Measurements from ENCODE around the gene ZBTB40. TPM values are rescaled to one million over a fixed set of nuclear protein-coding genes. Genes with fewer than 3 reads are reported as not detected.
A peak's percentile ranks its signal among the peaks of the same experiment; 100 is the strongest.

The ZBTB40 gene
- total and polyA plus RNA-seq, 2 of the 13 experiments (the other 11 are each of a cell fraction or from before 2014, with no cell fraction given): 8.8 to 16.5 TPM

DNA sequence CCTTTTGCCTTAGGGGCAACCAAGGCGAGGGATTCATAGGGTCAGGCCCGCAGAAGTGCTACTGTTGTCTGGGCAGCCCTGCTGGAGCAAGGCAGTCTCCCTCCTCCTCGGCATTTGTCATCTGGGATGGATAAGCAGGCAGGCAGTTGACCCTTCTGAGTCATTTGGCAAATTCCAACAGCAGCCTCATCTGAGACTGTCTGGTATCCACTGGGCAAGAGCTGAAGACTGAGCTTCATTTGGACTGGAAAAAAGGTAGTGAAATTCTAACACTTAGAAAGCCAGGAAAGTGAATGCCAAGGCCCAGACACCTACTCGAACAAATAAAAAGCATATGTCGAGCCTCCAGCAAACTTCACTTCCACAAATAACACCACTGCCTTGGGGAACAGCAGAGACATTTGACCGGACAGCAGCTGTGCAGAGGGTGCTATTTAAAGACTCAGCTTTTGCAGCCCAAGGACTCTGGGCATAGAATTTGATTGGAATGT lies 4.0 kb upstream of the ZBTB40 start:
- FAIRE-seq (no peak), DNase-seq (ENCODE audit: low spot score) (no peak), ATAC-seq (no peak)
- WGBS (ENCODE audit: low lambda C conversion rate): 52% methylated on average over 6 of the region's 6 CpGs
- Histone ChIP-seq H2AFZ (ENCODE audit: low read length) (no peak overlapping the region), H3K9ac (ENCODE audit: insufficient read depth, low read depth, low read length) (no peak overlapping the region), H3K27me3 (ENCODE audit: control insufficient read depth in 1 of 2, insufficient read depth in 2 of 2, low read length in 2 of 2) (no peaks in the 10 kb centered on the region; a peak in 1 of 5 replicates), H3K4me2 (ENCODE audit: low read depth, low read length) (peak overlapping the region; percentile 52), H3K79me2 (ENCODE audit: insufficient read depth, low read length) (peaks cover 4% of the 10 kb centered on the region), H3K36me3 (replicated peaks in 1 of 2; ENCODE audit: control insufficient read depth in 1 of 2, insufficient read depth in 2 of 2, low read length in 2 of 2) (no peaks in the 10 kb centered on the region), H3K4me3 (replicated peaks in 1 of 3; ENCODE audit: insufficient read depth in 1 of 3, low read depth in 2 of 3, low read length in 3 of 3) (no peak overlapping the region), H3K4me1 (ENCODE audit: insufficient read depth, low read length) (peaks cover 62% of the 10 kb centered on the region), H3K27ac (ENCODE audit: extremely low read length, insufficient read depth, low read length) (no peak overlapping the region), H3K9me3 (ENCODE audit: low read length) (no peaks in the 10 kb centered on the region), H4K20me1 (ENCODE audit: insufficient read depth, low read length) (no peaks in the 10 kb centered on the region)
- in situ Hi-C loops (cut with HindIII; ENCODE audit: extremely low pct_ligation_motif_present, low pct_unique_long_range_greater_than_20kb) (no loop called here), intact Hi-C loops (cut with micrococcal nuclease; ENCODE audit: unreplicated experiment) (no loop called here)
- POLR2A ChIA-PET: no interaction called here
- no TSS peak for BruUV-seq (replicated peaks)
- CTCF ChIA-PET (ENCODE audit: low intra/inter-chr PET ratio, low total read pairs): no interaction called here
- TF ChIP-seq FOXO1 (CRISPR knock-in tag; IDR thresholded peaks at IDR 0.05): no peak
- TF ChIP-seq ZNF263 (CRISPR knock-in tag; IDR thresholded peaks at IDR 0.05): 0 out of 2 replicates have a peak, but pooled peaks have one; percentile 30

DNA sequence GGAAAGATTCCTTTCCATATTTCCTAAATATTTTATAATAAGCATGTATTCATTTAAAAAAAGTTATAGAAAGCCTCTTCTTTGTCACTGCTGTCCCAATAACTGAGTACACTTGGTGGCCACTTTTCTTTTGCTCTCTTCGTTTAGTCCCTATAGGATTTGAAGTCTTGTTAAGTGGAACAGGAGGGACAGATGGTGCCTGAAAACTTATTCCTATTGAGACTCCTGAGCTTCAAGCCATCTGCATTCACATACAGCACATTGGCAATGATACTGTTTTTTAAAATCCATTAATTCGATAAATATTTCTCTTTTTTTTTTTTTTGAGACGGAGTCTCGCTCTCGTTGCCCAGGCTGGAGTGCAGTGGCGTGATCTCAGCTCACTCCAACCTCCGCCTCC lies 2.0 kb upstream of the ZBTB40 start:
- CTCF ChIA-PET (ENCODE audit: low intra/inter-chr PET ratio, low total read pairs): no interaction called here
- no peak for TF ChIP-seq GATAD1 (CRISPR knock-in tag; IDR thresholded peaks at IDR 0.05)
- TF ChIP-seq GATAD2A (CRISPR knock-in tag; IDR thresholded peaks at IDR 0.05): no peak
- no peak for TF ChIP-seq PHF21A (CRISPR knock-in tag; IDR thresholded peaks at IDR 0.05)
- TF ChIP-seq ZNF33B (CRISPR knock-in tag; IDR thresholded peaks at IDR 0.05): no peak
- no peak for TF ChIP-seq ARHGAP35 (CRISPR knock-in tag; IDR thresholded peaks at IDR 0.05; ENCODE audit: borderline replicate concordance)
- TF ChIP-seq, protein P1, sequence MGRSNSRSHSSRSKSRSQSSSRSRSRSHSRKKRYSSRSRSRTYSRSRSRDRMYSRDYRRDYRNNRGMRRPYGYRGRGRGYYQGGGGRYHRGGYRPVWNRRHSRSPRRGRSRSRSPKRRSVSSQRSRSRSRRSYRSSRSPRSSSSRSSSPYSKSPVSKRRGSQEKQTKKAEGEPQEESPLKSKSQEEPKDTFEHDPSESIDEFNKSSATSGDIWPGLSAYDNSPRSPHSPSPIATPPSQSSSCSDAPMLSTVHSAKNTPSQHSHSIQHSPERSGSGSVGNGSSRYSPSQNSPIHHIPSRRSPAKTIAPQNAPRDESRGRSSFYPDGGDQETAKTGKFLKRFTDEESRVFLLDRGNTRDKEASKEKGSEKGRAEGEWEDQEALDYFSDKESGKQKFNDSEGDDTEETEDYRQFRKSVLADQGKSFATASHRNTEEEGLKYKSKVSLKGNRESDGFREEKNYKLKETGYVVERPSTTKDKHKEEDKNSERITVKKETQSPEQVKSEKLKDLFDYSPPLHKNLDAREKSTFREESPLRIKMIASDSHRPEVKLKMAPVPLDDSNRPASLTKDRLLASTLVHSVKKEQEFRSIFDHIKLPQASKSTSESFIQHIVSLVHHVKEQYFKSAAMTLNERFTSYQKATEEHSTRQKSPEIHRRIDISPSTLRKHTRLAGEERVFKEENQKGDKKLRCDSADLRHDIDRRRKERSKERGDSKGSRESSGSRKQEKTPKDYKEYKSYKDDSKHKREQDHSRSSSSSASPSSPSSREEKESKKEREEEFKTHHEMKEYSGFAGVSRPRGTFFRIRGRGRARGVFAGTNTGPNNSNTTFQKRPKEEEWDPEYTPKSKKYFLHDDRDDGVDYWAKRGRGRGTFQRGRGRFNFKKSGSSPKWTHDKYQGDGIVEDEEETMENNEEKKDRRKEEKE (IDR thresholded peaks at IDR 0.05): no peak
- no peak for TF ChIP-seq MTF1 (CRISPR knock-in tag; IDR thresholded peaks at IDR 0.05)
- TF ChIP-seq ZNF12 (CRISPR knock-in tag; IDR thresholded peaks at IDR 0.05): no peak
- no peak for TF ChIP-seq BHLHE40 (IDR thresholded peaks at IDR 0.05; ENCODE audit: low read length)
- TF ChIP-seq ZNF326 (CRISPR knock-in tag; IDR thresholded peaks at IDR 0.05; ENCODE audit: borderline replicate concordance): no peak
- TF ChIP-seq ZNF724P (CRISPR knock-in tag; IDR thresholded peaks at IDR 0.05; ENCODE audit: borderline replicate concordance): no peak
- Histone ChIP-seq H3K79me2 (ENCODE audit: insufficient read depth, low read length) (peaks cover 22% of the 10 kb centered on the region), H3K4me3 (replicated peaks in 1 of 3; ENCODE audit: insufficient read depth in 1 of 3, low read depth in 2 of 3, low read length in 3 of 3) (no peak overlapping the region), H3K4me1 (ENCODE audit: insufficient read depth, low read length) (peaks cover 74% of the 10 kb centered on the region), H3K4me2 (ENCODE audit: low read depth, low read length) (no peak overlapping the region; the same call in 1 of the 2 replicates), H3K27me3 (ENCODE audit: control insufficient read depth in 1 of 2, insufficient read depth in 2 of 2, low read length in 2 of 2) (no peaks in the 10 kb centered on the region; a peak in 1 of 5 replicates), H3K9me3 (ENCODE audit: low read length) (no peaks in the 10 kb centered on the region), H3K27ac (ENCODE audit: extremely low read length, insufficient read depth, low read length) (no peak overlapping the region), H3K9ac (ENCODE audit: insufficient read depth, low read depth, low read length) (no peak overlapping the region), H2AFZ (ENCODE audit: low read length) (no peak overlapping the region), H4K20me1 (ENCODE audit: insufficient read depth, low read length) (no peaks in the 10 kb centered on the region), H3K36me3 (replicated peaks in 1 of 2; ENCODE audit: control insufficient read depth in 1 of 2, insufficient read depth in 2 of 2, low read length in 2 of 2) (no peaks in the 10 kb centered on the region)
- POLR2A ChIA-PET: no interaction called here
- DNase-seq (ENCODE audit: low spot score) (no peak), ATAC-seq (no peak), FAIRE-seq (no peak)
- in situ Hi-C loops (cut with HindIII; ENCODE audit: extremely low pct_ligation_motif_present, low pct_unique_long_range_greater_than_20kb): no loop called here
- BruUV-seq (replicated peaks): no TSS peak
- 90% methylated on average over 7 of the region's 7 CpGs for WGBS (ENCODE audit: low lambda C conversion rate)
- intact Hi-C loops (cut with micrococcal nuclease; ENCODE audit: unreplicated experiment): loop anchor here (5.0 kb wide), 1 partner anchor 53 kb away; no protein-coding TSS in a partner anchor

Measured in HepG2 (cell line).